Caki2 (cell line): ENCODE data around the gene KCNA1. TPM values are rescaled to one million over a fixed set of nuclear protein-coding genes. Genes with fewer than 3 reads are reported as not detected.

Experiments
- DNase-seq: peaks from one replicate; pipeline ENCODE4 v3.0.0-alpha.2; 2015; ENCODE audit warnings: low read depth
- in situ Hi-C: cut with HindIII; loops from 2 replicates; pipeline ENCODE4 v1.10.0; 2016; ENCODE audit warnings: low sequenced_read_pairs, low pct_unique_long_range_greater_than_20kb, mixed read lengths
- total RNA-seq: library from RNA; depleted of rRNA; stranded (reverse); fragments of >200 nt; shearing (Covaris generic); gene quantifications from 2 replicates; pipeline ENCODE4 v1.2.3, GENCODE V29; 2014; ENCODE audit warnings: low replicate concordance

The KCNA1 gene
- total RNA-seq, 1 experiment from 2014 or later: not detected

GRCh38 chr12:4908684-4909409, 858 bp upstream of the KCNA1 start:
- DNase-seq: no peak
- in situ Hi-C loops: no loop called here

- in situ Hi-C loops: no loop called here
- DNase-seq: no peak
Measured at GRCh38 chr12:4909410-4909733, 333 bp upstream of the KCNA1 start.

- in situ Hi-C loops: no loop called here
- DNase-seq: no peak
Measured at GRCh38 chr12:4910502-4911315, 1.0 kb downstream of the KCNA1 start.

DNA sequence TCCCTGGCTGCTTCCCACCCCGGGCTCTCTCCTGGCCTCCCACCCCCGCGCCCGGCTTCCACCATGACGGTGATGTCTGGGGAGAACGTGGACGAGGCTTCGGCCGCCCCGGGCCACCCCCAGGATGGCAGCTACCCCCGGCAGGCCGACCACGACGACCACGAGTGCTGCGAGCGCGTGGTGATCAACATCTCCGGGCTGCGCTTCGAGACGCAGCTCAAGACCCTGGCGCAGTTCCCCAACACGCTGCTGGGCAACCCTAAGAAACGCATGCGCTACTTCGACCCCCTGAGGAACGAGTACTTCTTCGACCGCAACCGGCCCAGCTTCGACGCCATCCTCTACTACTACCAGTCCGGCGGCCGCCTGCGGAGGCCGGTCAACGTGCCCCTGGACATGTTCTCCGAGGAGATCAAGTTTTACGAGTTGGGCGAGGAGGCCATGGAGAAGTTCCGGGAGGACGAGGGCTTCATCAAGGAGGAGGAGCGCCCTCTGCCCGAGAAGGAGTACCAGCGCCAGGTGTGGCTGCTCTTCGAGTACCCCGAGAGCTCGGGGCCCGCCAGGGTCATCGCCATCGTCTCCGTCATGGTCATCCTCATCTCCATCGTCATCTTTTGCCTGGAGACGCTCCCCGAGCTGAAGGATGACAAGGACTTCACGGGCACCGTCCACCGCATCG, 1.8 kb downstream of the KCNA1 start:
- no peak for DNase-seq
- in situ Hi-C loops: no loop called here

GRCh38 chr12:4914720-4915119, 5.0 kb downstream of the KCNA1 start:
- DNase-seq: no peak
- in situ Hi-C loops: no loop called here

- in situ Hi-C loops: no loop called here
- no peak for DNase-seq
Measured at GRCh38 chr12:4915752-4916151, 6.0 kb downstream of the KCNA1 start.

GRCh38 chr12:4918950-4919660, 9.4 kb downstream of the KCNA1 start:
- in situ Hi-C loops: no loop called here

GRCh38 chr12:4932576-4932975, 22.9 kb downstream of the KCNA1 start:
- in situ Hi-C loops: no loop called here
- DNase-seq: no peak

More at GRCh38 chr12:4918950-4919660, 9.4 kb downstream of the KCNA1 start:
- no peak for DNase-seq

DNA sequence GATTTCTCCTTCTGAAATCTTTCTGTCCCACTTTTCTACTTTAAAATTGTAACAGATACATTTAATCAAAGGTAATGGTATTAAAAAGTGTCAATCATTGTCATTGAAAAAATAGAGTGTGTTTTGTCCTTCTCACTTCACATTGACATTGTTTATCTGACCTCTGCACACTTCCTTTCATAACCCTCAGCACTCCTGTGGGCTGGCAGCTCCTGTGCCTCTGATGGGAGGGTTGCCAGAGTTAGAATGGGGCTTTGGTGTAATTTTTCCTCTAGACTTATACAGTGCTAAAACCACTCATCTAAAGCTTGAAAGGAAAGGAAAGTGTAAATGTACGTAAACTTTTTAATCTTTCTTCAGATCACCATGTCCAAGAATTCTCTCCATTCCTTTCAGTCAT, 23.7 kb downstream of the KCNA1 start:
- in situ Hi-C loops: no loop called here
- DNase-seq: no peak

DNA sequence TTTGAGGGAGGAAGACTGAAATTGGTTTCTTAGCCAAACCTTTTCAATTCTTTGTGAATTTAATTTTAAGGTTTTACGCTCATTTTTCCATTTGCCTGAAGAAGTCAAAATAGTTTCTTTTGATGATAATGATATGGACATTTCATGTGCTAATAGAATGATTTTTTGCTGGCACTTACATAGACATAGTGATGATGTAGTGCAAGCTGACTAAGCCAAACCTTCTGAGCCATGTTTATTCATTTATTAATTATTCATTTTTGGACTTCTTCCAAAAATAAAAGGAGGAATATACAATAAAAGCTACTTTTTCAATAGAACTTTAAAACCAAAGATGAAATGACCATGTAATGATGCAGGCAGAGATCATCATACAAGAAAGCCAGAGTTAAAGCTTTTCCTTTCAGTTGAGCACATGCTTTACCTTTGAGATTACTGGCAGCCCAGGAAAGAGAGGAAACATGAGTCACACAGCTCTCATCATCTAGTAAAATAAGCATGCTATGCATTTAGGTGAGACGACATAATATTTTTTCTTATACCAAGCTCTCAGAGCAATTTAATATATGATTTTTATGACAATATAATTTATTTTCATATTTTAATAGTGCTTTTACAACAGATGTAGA, 24.8 kb downstream of the KCNA1 start:
- DNase-seq: no peak
- in situ Hi-C loops: no loop called here

DNA sequence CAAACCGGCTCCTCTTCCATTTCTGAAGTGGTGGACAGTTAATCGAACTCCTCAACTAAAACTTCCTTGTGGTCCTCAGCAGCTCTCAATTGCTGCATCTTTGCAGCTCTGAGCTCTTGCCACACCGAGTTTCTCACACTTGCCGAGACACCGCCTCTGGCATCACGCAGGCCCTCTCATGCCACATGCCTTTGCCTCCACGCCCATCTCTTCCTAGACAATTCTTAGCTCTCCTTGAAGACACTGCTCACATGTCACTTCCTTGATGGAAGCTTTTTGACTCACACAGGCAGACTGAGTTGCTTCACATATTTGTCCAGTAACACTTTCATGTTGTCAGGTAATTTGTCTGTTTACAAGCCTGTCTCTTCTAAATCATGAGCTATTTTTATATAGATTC, 29.2 kb downstream of the KCNA1 start:
- in situ Hi-C loops: no loop called here
- no peak for DNase-seq

DNA sequence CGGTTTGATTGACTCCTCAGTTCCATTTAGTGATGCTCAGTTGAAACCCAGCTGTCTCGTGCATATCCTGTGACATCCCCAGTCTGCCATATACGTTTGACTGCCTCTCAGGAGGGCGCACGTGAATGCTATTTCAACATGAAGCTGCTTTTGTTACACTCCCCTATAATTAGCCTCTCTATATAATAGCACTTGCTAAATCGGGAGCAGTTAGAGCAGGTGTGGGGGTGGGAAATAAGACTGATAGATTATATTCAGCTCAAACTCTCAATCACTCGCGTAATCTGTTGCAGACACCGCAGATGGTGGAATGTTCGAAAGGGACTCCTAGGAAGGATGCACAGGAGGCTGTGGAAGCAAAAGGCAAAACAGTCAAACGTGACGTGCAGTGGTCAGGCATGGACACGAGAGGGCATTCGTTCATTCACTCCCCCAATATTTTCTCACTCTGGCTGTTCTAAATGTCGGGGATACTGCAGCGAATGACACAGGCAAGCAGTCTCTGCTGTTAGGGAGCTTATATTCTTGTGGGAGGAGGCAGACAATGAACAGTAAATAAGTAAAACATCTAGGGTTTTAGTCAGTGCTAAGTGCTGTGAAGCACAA, 29.8 kb downstream of the KCNA1 start:
- in situ Hi-C loops: no loop called here
- no peak for DNase-seq

- in situ Hi-C loops: no loop called here
- DNase-seq: no peak
Measured at GRCh38 chr12:4943067-4943937, 33.6 kb downstream of the KCNA1 start.

DNA sequence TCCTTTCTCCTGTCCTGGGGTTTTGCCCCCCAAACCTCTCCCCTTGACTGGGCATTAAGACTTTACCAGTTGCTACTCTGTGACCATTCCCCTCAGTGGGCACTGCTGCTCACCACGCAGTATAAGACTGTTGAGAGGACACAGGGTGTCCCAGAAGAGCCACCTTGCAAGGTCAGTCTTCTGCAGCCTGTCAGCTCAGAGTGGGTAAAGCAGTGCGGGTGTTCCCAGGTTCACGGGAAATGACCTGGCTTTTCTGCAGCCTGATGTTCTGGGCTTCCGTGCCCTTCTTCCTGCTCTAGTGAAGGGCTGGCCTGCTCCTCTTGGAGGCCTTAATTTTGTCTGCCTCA, 34.2 kb downstream of the KCNA1 start:
- in situ Hi-C loops: no loop called here

DNA sequence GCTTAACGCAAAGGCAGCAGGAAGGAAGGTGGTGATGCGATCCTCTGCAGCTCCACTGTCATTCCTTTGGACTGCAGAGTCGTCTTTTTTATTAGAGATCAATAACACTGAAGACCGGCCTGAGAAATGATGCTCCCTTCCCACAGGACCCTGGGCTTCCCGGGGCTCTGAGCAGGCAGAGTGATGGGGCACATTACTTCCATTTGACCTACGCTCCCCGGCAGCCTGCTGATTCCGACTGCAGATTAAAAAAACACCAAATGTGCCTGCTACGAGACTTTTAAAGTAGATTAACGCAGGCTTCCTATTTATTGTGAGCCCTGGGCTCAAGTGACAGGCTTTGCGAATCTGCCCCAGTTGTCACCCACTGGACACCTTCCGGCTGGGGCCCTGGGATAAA, 37.5 kb downstream of the KCNA1 start:
- DNase-seq: no peak
- in situ Hi-C loops: no loop called here

More for the DNA sequence above, 34.2 kb downstream of the KCNA1 start:
- DNase-seq: no peak

DNA sequence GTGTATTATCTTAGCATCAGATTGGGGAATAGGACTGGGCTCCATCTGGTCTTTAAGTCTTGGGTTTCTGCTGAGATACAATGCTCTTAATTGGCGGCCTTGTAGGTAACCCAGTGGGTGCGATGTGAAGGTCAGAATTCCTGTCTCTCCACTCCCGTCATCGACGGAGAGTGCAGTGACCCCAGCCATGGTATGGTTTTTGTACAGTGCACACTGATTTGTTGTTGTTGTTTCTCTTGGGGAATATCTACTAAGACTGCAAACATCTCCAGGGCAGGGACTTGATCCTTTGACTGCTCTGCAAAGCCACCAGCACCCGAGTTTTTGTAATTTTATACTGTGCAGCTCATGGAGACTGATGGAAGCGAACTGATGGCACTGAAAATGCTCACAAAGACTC, 41.4 kb downstream of the KCNA1 start:
- in situ Hi-C loops: no loop called here
- no peak for DNase-seq

DNA sequence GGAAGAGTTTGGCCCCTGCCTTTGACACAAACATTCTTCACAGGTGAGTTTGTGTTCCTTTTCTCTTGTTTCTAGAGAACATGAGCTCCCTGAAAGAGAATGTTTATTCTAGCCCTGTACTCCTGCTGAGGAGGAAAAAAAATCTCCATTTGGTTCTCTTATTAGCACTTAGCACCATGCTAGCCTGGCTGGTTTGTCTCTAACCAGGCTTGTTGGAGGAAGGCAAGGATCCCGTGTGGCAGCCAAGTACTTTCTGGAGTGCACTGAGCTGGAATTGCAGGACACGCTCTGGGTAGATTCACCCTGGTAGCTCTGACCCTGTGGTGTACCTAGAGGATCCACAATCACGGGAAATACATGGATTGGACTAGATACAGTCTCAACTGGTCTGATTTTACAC, 41.9 kb downstream of the KCNA1 start:
- DNase-seq: no peak
- in situ Hi-C loops: no loop called here
